GM19193 (cell line): ENCODE measurements around the gene C2orf42.

ENCODE experiments used
- POLR2A ChIP-seq: IDR thresholded peaks from 4 replicates; pipeline ENCODE4 v1.6.1; 2011; ENCODE audit not compliant: insufficient read depth, insufficient read length; ENCODE audit errors: extremely low read depth

Gene C2orf42

DNA sequence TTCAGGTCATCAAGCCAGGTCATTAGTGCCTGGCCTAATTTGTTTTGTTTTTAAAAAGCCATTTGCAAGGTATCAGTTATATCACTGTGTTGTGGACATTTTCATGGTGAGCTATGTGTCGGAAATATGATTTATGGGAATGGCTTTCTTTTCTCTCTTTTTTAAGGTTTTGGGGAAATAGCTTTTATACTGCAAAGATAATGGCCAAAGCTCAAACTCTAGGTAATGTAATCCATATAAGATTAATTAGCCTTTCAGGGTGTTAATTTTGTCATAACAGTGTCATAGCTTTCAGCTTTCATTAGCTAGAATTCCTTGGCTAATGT is 57.7 kb downstream of the C2orf42 start:
- no peak for TF ChIP-seq POLR2A

DNA sequence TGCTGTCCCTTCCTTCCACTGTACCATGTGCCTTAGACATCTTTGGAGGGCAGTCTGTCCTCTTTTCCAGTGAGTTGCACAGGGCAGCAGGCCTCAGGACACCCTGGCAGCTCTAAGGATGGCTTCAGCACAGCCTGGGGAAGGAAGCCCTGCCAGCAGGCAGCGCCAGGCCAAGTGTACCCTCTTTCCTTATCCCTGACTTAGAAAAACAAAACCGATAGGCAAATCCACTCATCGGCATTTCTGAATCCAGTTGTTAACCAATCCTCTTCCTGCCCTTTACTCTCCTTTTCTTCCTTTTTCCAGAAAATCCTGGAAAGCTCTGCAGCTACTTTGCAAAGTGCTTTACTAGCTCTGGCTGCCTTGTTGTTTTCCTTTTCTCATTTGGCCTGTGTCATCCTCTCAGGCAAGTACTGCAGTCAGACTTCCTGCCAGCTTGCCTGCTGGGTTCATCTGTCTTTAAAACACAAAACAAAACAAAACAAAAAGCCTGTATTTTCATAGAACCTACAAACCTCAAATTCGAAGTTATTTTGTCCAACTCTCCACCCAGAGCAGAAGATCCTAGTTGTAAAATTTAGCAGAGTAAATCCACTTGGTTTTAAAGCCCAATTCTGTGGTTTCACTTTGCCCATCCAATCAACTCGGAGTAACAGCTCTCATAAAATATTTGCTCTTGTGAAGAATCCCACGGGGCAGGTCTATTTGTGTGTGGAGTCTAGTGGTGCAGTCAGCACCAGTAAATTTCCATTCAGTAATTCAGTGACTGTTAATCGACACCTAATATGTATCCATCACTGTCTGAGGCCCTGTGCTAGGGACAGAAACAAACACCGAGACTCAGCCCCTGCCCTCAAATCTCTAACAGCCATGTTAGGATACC is 58.3 kb downstream of the C2orf42 start:
- peak; percentile 54 for TF ChIP-seq POLR2A

DNA sequence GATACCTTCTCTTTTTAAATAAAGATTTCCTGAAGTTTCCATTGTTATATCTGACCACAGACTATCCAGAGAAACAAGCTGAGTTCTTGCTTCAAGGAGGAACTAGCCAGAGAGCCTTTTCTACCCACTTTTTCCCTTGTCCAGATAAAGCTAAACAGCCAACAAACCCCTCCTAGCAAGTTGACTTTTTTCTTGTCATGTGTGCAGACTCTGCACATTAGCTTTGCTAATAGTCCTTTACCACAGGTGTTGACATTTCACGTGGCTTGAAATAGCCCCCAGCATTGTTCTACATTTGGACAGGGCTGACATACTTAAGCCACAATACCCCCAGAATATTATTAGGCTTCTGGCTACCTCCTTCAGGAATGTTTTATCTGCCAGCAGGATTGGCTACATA is 62.8 kb downstream of the C2orf42 start:
- TF ChIP-seq POLR2A: no peak

DNA sequence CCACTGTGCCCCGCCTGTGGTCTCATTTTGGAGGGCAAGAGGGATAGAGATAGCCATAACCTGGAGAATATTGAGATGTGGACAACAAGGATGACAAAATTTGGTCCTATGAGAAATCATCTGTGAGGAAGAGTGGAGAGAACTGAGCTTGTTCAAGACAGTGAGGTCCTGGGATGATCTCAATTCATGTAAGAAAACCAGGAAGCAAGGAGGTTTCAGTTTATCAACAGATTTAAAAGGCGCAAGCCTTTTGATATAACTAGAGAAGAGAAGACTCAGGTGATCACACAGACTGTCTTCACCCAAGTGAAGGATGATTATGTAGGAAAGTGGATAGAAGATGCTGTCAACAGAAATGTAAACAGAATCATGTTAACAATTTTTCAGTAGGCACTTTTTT is 64.4 kb downstream of the C2orf42 start:
- TF ChIP-seq POLR2A: no peak

DNA sequence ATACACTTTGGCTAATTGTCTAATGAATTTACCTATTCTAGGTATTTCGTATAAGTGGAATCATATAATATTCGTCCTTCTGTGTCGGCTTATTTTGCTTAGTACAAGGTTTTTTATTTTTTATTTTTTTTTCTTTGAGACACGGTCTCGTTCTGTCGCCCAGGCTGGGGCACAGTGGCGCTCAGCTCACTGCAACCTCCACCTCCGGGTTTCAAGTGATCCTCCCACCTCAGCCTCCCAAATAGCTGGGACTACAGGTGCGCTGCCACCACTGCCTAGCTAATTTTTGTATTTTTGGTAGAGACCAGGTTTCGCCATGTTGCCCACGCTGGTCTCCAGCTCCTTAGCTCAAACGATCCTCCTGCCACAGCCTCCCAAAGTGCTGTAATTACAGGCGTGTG is 65.3 kb downstream of the C2orf42 start:
- TF ChIP-seq POLR2A: no peak

DNA sequence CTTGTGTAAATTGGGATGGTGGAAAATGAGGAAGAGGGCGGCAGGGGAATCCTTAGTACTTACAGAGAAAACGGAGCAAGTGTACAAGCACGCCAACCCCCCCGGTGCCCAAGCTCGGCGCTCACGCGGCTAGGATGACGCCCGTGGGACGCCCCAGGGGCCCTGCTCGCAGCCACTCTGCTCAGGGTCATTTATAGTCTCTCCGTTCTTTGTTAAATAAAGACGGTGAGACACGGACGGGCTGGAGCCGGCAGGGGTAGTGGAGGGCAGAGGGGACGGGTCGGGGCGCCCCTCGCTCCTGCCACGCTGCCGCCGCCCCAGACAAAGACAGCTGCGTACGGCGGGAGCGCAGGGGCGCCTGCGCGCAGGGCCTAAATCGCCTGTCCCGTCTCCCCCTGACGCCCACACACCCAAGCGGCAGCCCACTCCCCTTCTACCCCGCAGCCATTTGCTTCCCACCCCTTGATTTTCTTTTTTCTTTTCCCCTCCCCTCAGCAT is 65.8 kb downstream of the C2orf42 start:
- TF ChIP-seq POLR2A: peak; percentile 70

DNA sequence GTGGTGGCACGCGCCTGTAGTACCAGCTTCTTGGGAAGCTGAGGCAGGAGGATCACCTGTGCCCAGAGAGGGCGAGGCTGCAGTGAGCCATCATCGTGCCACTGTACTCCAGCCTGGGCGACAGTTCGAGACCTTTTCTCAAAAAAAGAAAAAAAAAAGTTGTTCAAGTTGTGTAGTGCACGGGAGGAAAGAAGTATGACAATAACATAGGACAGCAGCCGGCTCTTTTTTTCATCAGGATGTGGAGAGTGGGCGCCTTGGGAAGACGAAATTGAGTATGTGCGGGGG is 67.0 kb downstream of the C2orf42 start:
- no peak for TF ChIP-seq POLR2A

DNA sequence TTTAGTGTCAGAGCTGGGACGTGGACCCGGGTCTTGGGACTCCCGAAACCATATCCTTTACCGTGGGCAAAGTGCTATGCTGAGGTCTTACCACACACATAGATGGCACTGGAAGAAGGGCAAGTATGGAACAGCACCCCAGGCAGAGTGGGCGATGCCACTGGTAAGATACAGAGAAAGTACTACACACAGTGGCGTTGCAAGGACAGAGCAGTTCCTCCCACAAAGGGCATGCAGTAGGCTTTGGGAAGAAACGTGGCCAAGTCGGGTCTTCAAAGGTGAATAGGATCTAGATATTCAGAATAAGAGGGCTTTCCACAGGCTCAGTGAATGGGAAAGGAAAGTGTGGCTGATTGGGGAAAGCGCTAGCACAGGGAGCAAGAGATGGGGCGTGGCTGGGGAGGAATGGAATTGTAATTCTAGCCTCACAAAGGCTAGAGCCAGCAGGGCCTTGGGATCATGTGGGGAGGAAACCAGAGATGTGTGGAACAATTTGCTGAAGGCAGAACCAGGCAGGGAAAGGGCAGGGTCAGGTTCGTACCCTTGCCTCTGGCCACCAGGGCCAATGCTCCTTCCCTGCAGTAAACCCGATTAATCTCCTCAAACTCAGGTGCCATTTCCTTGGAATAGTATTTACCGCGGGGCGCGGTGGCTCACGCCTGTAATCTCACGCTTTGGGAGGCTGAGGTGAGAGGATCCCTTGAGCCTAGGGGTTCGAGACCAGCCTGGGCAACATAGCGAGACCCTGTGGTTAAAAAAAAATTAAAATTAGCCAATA is 67.6 kb downstream of the C2orf42 start:
- TF ChIP-seq POLR2A: no peak

DNA sequence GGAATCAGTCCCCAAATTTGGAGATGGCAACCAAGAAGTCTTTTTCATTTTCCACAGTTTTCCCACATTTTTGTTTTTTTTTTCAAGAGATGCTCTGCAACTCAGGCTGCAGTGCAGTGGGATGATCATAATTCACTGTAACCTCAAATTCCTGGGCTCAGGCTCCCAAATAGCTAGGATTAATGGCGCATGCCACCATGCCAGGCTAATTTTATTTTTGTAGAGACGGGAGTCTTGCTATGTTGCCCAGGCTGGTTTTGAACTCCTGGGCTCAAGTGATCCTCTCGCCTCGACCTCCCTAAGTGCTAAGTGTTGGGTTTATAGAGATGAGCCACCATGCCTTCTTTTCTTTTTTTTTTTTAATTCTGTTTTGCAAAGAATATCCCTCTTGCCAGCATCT is 68.3 kb downstream of the C2orf42 start:
- no peak for TF ChIP-seq POLR2A

DNA sequence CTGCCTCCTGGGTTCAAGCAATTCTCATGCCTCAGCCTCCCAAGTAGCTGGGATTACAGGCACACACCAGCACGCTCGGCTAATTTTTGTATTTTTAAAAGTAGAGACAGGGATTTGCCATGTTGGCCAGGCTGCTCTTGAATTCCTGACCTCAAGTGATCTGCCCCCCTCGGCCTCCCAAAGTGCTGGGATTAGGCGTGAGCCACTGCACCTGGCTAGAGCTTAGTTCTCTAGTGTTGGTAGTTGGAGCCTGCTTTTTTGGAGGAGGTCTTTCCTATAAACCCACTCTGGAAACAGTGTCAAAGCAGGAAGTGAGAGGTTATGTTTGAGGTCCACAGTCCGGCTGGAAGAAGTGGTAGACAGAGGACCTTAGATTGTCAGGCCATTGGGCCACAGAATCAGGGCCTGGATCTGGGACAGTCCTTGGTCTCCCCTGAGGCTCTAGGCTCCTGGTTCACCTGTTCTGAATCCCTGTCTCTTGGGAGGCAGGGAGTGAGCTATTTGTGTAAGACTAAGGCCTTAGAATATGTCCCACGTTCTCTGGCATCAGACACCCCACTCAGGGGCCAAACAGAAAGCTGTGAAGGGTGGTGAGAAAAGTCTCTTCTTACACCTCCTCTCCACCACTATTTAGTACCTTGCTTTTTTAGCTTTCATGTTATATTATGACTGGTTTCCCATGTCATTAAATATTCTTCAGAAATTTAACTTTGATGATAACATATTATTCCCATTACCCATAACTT is 69.0 kb downstream of the C2orf42 start:
- TF ChIP-seq POLR2A: no peak

DNA sequence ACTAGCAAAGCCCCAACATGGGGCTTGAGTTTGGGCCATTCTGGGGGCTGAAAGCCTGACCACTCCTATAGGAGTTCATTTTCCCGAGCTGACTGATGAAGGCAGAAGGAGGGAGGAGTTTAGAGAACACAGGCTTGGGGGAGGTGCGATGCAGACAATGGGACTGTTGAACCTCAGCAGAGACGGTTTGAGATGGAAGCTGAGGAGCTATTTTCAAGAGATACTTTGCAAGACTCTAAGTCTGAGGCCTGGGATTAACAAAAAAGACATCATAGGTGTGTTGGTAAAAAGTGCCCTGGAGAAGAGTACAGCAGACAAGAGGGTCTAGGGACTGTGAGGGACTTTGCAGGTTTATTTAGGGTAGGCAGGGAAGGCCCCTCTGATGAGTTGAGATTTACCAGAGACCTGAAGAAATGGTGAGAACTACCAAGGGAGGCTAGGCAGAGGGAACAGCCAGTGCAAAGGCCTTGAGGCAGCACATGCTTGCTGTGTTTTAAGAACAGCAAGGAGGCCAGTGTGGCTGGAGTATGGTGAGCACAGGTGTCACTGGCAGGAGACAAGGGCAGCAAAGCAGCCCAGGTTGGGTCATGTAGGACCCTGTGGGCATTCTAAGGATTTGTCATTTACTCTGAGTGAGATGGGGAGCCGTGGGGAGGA is 71.9 kb downstream of the C2orf42 start:
- TF ChIP-seq POLR2A: no peak

DNA sequence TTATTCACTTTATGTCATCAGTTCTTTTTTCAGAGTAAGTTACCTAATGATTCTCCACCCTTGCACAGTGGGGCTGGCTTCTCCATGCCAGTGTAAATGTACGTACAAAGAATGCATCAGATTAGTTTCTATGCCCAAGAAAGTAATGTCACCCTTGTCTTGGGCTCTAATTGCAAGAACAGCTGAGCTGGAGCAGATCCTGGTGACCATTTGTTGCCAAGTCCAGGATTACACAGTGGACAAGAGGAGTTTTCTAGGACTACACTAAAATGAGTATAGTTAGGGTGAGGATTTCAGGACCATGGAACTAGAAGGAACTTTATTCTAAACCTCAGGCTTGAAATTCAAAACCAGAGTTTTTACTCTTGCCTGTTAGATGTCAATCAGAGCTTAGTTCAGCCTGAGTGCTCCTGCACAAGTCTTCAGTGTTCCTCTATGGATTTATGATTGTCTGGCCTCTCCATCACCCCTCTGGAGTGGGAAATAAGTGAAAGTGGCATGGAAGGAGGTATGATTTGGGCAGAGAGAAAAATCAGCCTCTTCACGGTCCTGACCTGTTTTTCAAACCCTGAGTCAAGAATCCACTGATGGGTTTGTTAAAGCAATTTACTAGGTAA is 73.8 kb downstream of the C2orf42 start:
- TF ChIP-seq POLR2A: no peak

DNA sequence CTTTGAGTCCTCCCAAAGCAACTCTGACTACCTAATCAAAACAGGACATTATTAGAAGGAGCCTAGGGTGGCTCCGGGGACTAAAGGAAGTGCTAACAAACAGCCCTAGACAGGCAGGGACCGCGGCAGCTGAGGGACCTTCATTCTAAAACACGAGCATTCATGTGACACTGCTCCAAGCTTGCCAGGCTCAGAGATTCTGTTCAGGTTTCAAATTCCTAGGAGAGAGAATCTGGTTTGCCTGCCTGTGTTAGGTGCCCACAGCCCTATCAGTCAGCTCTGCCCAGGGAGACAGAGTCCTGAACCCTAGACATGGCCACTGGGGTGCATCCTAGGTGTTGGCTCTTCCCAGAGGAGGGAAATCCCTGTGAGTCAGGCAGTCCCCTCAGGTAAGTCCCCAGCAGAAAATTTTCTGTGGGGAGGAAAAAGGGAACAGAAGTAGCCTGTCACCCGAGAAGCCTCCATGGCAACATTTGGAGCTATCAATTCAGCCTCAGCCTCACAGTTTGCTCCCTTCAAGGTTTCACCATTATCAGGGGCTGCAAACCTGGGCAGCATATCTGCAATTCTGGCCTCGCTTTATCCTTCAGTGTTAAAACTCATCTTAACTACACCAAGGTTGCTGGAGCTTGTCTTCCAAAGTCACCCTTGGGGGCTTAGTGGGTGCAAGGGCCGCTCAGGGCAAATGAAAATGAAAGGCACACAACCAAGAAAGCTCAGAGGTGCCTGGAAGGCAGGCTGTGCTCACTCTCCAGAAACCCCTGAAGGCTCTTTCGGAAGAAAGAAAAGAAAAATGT is 75.0 kb downstream of the C2orf42 start:
- peak; percentile 49 for TF ChIP-seq POLR2A
